ENCODE results near the gene CDH15. TPM values are rescaled to one million over a fixed set of nuclear protein-coding genes. Genes with fewer than 3 reads are reported as not detected.
A peak's percentile ranks its signal among the peaks of the same experiment; 100 is the strongest.

Gene CDH15
- total and polyA plus RNA-seq, 2 of the 13 experiments (the other 11 are each of a cell fraction or from before 2014, with no cell fraction given): 0.74 to 2.2 TPM

GRCh38 chr16:89241187-89242007 is 69.8 kb downstream of the CDH15 start (continued):
- TF ChIP-seq HNF1A (IDR thresholded peaks at IDR 0.05; ENCODE audit: low read depth) (no peak; the same call in 1 of the 2 replicates), HNF1A (CRISPR knock-in tag; IDR thresholded peaks at IDR 0.05; ENCODE audit: borderline replicate concordance) (peak; percentile 69; the same call in 1 of the 2 replicates), KLF16 (CRISPR knock-in tag; IDR thresholded peaks at IDR 0.05) (peak in 1 of 2 experiments; percentile 96; a peak in 2 of 4 replicates), ATRX (CRISPR knock-in tag; IDR thresholded peaks at IDR 0.05; ENCODE audit: borderline replicate concordance) (no peak), ZSCAN20 (CRISPR knock-in tag; IDR thresholded peaks at IDR 0.05; ENCODE audit: borderline replicate concordance) (peak; percentile 86; the same call in 1 of the 2 replicates), SRSF4 (IDR thresholded peaks at IDR 0.05; ENCODE audit: low read depth, low read length, poor library complexity, severe bottlenecking) (no peak), KLF9 (CRISPR knock-in tag; IDR thresholded peaks at IDR 0.05; ENCODE audit: low read depth) (no peak), JDP2 (CRISPR knock-in tag; IDR thresholded peaks at IDR 0.05; ENCODE audit: borderline replicate concordance) (no peak), ZNF431 (CRISPR knock-in tag; IDR thresholded peaks at IDR 0.05; ENCODE audit: borderline replicate concordance, low read depth) (0 out of 2 replicates have a peak, but pooled peaks have one; percentile 52), ZNF556 (CRISPR knock-in tag; IDR thresholded peaks at IDR 0.05; ENCODE audit: borderline replicate concordance) (0 out of 2 replicates have a peak, but pooled peaks have one; percentile 53), ZNF430 (CRISPR knock-in tag; IDR thresholded peaks at IDR 0.05) (no peak; the same call in 1 of the 2 replicates), ZNF354B (CRISPR knock-in tag; IDR thresholded peaks at IDR 0.05) (no peak), CEBPG (CRISPR knock-in tag; IDR thresholded peaks at IDR 0.05) (no peak), KDM5A (IDR thresholded peaks at IDR 0.05; ENCODE audit: borderline replicate concordance, low read length) (peak; percentile 88)
- TF ChIP-seq, protein P1, sequence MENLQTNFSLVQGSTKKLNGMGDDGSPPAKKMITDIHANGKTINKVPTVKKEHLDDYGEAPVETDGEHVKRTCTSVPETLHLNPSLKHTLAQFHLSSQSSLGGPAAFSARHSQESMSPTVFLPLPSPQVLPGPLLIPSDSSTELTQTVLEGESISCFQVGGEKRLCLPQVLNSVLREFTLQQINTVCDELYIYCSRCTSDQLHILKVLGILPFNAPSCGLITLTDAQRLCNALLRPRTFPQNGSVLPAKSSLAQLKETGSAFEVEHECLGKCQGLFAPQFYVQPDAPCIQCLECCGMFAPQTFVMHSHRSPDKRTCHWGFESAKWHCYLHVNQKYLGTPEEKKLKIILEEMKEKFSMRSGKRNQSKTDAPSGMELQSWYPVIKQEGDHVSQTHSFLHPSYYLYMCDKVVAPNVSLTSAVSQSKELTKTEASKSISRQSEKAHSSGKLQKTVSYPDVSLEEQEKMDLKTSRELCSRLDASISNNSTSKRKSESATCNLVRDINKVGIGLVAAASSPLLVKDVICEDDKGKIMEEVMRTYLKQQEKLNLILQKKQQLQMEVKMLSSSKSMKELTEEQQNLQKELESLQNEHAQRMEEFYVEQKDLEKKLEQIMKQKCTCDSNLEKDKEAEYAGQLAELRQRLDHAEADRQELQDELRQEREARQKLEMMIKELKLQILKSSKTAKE (CRISPR knock-in tag; IDR thresholded peaks at IDR 0.05; ENCODE audit: borderline replicate concordance): no peak
- TF ChIP-seq, protein P2, sequence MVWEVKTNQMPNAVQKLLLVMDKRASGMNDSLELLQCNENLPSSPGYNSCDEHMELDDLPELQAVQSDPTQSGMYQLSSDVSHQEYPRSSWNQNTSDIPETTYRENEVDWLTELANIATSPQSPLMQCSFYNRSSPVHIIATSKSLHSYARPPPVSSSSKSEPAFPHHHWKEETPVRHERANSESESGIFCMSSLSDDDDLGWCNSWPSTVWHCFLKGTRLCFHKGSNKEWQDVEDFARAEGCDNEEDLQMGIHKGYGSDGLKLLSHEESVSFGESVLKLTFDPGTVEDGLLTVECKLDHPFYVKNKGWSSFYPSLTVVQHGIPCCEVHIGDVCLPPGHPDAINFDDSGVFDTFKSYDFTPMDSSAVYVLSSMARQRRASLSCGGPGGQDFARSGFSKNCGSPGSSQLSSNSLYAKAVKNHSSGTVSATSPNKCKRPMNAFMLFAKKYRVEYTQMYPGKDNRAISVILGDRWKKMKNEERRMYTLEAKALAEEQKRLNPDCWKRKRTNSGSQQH (CRISPR knock-in tag; IDR thresholded peaks at IDR 0.05; ENCODE audit: low read depth): peak; percentile 75; the same call in 1 of the 2 replicates
